ENCODE data around the gene GPANK1.

The GPANK1 gene

DNA sequence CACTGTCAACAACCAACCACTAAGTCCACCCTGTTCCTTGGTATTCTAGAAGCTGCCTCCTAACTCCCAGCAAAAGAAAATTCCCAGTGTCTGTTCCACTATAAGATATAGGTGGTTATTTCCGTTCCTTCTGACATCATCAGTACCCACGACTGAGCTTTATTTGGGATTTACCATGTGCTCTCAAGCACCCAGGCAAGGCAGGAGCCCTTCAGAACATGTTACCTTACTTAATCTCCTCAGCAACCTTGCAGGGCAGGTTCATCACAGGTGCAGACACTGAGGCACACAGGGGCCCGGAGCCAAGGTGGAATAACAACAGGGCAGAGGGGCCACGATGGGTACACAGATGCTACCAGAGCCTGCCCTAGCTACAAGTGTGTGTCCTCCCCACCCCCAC lies 27.6 kb upstream of the GPANK1 start:
- no peak for DNase-seq (ENCODE audit: low read depth)
- H3K4me3 ChIP-seq (ENCODE audit: low read depth, low read length): no peak overlapping the region

- no peak for DNase-seq (ENCODE audit: low read depth)
- no peak overlapping the region for H3K4me3 ChIP-seq (ENCODE audit: low read depth, low read length)
Measured at GRCh38 chr6:31691564-31692108, 26.8 kb upstream of the GPANK1 start.

- DNase-seq (ENCODE audit: low read depth): no peak
- no peak overlapping the region for H3K4me3 ChIP-seq (ENCODE audit: low read depth, low read length)
Measured at GRCh38 chr6:31691078-31691463, 26.3 kb upstream of the GPANK1 start.

DNA sequence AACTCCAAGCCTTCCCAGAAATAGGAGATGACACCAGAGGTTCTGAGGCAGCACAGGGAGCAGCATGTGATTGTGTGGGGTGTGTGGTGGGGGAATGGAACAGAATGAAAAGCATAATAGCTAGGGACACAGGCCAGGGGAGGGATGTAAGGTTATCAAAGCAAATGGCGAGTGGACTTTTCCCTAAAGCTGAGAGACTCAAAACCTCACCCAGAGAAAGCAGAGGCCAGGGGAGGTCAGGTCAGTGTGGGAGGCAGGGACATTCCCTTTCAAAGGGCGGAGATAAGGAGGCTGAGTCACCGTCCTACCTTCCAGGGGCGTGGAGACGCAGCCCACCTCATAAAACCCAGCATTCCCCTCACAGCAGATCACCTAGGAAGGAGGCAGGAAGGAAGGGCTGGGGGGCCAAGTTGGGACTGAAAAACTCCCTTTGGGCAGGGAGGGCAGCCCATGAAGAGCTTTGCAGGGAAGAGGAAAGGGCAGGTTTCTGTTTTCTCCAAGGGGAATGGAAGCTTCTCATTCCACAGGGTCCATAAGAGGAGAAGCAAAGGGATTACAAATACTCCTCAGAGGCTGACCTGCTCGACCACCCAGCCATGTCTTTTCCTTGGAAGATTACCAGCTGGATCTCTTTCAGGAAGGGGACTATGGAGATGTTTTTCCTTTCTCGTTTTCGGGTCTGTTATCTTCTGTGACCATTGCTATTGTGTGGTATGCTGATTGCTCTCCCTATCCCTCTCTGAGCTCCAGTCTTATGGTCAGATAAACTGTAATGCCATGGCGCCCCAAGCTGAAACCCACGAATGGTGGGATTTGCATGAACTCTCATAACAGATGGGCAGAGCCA lies 25.7 kb upstream of the GPANK1 start:
- no peak overlapping the region for H3K4me3 ChIP-seq (ENCODE audit: low read depth, low read length)
- no peak for DNase-seq (ENCODE audit: low read depth)

GRCh38 chr6:31689249-31690110 lies 24.7 kb upstream of the GPANK1 start:
- DNase-seq (ENCODE audit: low read depth): no peak
- no peak overlapping the region for H3K4me3 ChIP-seq (ENCODE audit: low read depth, low read length)

DNA sequence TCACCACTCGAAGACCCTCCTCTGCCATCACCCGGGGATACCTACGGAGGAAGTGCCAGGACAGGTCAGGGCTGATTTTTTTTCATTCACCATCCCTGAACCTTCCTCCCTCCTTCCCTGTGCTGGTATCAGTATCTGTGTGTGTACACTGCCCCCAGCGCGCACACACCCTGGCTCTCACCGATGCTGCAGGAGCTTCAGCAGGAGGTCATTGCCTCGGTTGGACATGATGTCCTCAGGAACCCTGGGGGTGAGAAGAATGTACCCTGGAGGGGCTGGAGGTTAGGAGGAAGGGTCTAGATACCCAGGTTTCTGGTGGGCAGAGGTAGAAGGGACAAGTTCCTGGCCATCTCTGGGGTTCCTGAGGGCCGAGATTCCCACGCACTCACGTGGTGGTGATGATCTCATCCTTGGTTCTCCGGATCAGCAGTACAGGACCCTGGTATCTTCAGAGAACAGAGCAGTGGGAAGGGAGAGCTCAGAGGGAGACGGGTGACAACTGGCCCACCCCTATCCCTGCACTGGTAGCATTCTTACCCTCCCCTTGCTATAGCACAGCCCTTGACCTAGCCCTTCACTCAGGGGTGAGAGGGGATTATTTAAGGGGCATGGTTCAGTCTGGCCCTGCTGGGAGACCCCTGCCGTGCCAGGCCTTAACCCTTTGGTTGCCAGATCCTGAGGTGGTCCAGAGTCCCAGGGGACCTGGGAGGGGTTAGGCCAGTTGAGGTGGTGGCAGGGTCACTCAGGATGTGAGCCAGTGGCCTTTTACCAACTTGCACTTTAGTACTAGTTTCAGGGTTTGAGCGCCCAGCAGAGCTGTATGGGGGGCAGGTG lies 23.3 kb upstream of the GPANK1 start:
- H3K4me3 ChIP-seq (ENCODE audit: low read depth, low read length): no peak overlapping the region
- no peak for DNase-seq (ENCODE audit: low read depth)

DNA sequence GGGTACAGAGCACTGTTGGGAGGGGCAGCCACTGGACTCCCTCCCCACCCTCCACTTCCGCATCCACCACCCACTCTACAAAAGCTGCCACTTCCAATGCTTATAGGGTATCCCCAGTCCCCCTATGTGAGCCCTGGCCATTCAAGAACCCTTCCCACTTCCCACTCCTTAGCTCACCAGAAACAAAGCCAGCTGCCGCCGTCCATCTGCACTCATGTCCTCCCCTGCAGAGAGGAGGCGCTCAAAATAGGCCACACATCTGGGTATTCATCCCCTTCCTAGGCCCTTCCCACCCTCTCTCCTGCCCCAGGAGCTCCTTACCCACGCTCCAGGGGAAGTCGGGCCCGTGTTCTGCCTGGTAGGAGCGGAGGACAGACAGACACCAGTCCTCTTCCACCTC lies 22.5 kb upstream of the GPANK1 start:
- no peak overlapping the region for H3K4me3 ChIP-seq (ENCODE audit: low read depth, low read length)
- DNase-seq (ENCODE audit: low read depth): no peak

GRCh38 chr6:31686483-31686882 lies 21.7 kb upstream of the GPANK1 start:
- no peak for DNase-seq (ENCODE audit: low read depth)
- no peak overlapping the region for H3K4me3 ChIP-seq (ENCODE audit: low read depth, low read length)

GRCh38 chr6:31683591-31683990 lies 18.8 kb upstream of the GPANK1 start:
- H3K4me3 ChIP-seq (ENCODE audit: low read depth, low read length): no peak overlapping the region
- no peak for DNase-seq (ENCODE audit: low read depth)

GRCh38 chr6:31681135-31681671 lies 16.4 kb upstream of the GPANK1 start:
- DNase-seq (ENCODE audit: low read depth): no peak

GRCh38 chr6:31680226-31681134 lies 15.7 kb upstream of the GPANK1 start, which contains the start of gene LY6G5C:
TSS of gene LY6G5C (minus strand) at chr6:31681067. CDS start at chr6:31680373, 694 bp downstream.
- peak; percentile 75 for DNase-seq (ENCODE audit: low read depth)
- H3K4me3 ChIP-seq (ENCODE audit: low read depth, low read length): peak within 1 kb of the TSS; percentile 55

More at GRCh38 chr6:31681135-31681671, 16.4 kb upstream of the GPANK1 start:
- H3K4me3 ChIP-seq (ENCODE audit: low read depth, low read length): peak overlapping the region; percentile 55

GRCh38 chr6:31677955-31678354 lies 13.2 kb upstream of the GPANK1 start:
- H3K4me3 ChIP-seq (ENCODE audit: low read depth, low read length): no peak overlapping the region

DNA sequence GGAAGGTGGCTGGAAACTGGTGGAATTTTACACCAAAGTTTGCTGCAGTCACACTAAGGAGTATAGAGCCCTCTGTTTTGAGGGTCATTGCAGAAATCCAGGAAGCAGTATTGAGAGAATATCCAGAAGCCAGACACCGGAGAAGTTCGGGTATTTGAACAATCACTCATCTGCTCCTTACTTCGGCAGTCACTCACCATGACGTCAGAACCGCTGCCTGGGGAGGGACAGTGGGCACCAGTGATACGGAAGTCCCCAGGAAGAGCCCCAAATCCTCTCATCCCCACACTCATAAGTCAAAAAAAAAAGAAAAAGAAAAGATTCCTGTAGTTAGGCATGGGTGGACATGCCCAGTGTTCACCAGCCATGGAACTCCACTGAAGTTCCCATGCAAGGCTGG lies 12.1 kb upstream of the GPANK1 start:
- DNase-seq (ENCODE audit: low read depth): no peak
- no peak overlapping the region for H3K4me3 ChIP-seq (ENCODE audit: low read depth, low read length)

More at GRCh38 chr6:31677955-31678354, 13.2 kb upstream of the GPANK1 start:
- DNase-seq (ENCODE audit: low read depth): no peak

- DNase-seq (ENCODE audit: low read depth): no peak
- H3K4me3 ChIP-seq (ENCODE audit: low read depth, low read length): no peak overlapping the region
Measured at GRCh38 chr6:31676322-31676903, 11.6 kb upstream of the GPANK1 start.

DNA sequence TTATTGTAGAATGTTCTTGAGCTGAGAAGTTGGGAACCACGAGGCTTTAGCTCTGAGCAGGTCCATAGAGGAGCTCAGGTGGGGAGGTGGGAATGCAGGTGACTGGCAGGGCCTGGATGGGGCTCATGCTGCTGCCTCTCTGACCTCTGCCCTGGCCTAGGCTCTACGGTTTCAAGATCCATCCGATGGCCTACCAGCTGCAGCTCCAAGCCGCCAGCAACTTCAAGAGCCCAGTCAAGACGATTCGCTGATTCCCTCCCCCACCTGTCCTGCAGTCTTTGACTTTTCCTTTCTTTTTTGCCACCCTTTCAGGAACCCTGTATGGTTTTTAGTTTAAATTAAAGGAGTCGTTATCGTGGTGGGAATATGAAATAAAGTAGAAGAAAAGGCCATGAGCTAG lies 4.9 kb upstream of the GPANK1 start, which contains the start of gene LY6G5B:
Gene LY6G5B, plus strand, starts transcription at position 301 of the 400 bp plus-strand sequence. CDS start 975 bp downstream, outside the sequence.
- H3K4me3 ChIP-seq (ENCODE audit: low read depth, low read length): no peak within 1 kb of the TSS
- no peak for DNase-seq (ENCODE audit: low read depth)

GRCh38 chr6:31666337-31666965 lies 1.7 kb upstream of the GPANK1 start:
- DNase-seq (ENCODE audit: low read depth): no peak
- H3K4me3 ChIP-seq (ENCODE audit: low read depth, low read length): peak overlapping the region; percentile 97

All from skeletal muscle cell (primary cell).